HepG2 (cell line): Measurements from ENCODE around the gene ETV2. TPM values are rescaled to one million over a fixed set of nuclear protein-coding genes. Genes with fewer than 3 reads are reported as not detected.

ENCODE experiments used
- ATAC-seq: fragments of 200-7000 bp; cut with Tn5 transposase; 3 replicates; pipeline ENCODE4 v1.9.1; 2020; ENCODE audit warnings: mild to moderate bottlenecking, moderate library complexity
- BruUV-seq: library from RNA; stranded (reverse); fragments of 400-500 nt; replicated peaks from 2 replicates; lab custom pipeline; 2021; lab: Mats Ljungman, UMichigan
- CTCF ChIA-PET: fragments of 300-600 bp; formaldehyde crosslinking; extraction: SDS; loops from one replicate; lab custom pipeline; 2021; ENCODE audit warnings: low total read pairs, inconsistent platforms, low intra/inter-chr PET ratio; lab: Yijun Ruan, JAX
- POLR2A ChIA-PET: fragments of 350-600 bp; sonication (Branson Sonifier 250); formaldehyde crosslinking; loops from one replicate; lab custom pipeline; 2020; ENCODE audit warnings: antibody characterized with exemption, inconsistent platforms; lab: Yijun Ruan, JAX
- DNase-seq: peaks from one replicate; pipeline ENCODE4 v3.0.0-alpha.2; 2015; ENCODE audit warnings: low spot score
- FAIRE-seq: peaks from 3 replicates; lab custom pipeline; 2011; peaks lifted over from hg19 to GRCh38; lab: Jason Lieb, UNC
- H2AFZ ChIP-seq: one replicate; pipeline ENCODE4 v1.6.1; 2011; ENCODE audit warnings: low read length, inconsistent platforms
- H3K27ac ChIP-seq: fragments of 300-600 bp; 3 replicates; pipeline ENCODE4 v1.8.0; 2011; ENCODE audit warnings: mixed run types, mild to moderate bottlenecking, mixed read lengths, low read length, inconsistent platforms; ENCODE audit not compliant: insufficient read depth; ENCODE audit errors: extremely low read length
- H3K27me3 ChIP-seq, 2 experiments: fragments of 200-600 bp in 1 of 2; 2 replicates in 1 of 2; 3 replicates in 1 of 2; pipeline versions ENCODE4 v1.6.0 to v1.8.0; 2011; ENCODE audit warnings: low read length in 2 of 2, mild to moderate bottlenecking in 2 of 2, moderate library complexity in 2 of 2, inconsistent platforms in 1 of 2; ENCODE audit not compliant: insufficient read depth in 2 of 2, control insufficient read depth in 1 of 2
- H3K36me3 ChIP-seq, 2 experiments: fragments of 200-600 bp in 1 of 2; replicated peaks in 1 of 2; 2 replicates in 1 of 2; 3 replicates in 1 of 2; pipeline versions ENCODE4 v1.5.1 to v1.8.0; 2011; ENCODE audit warnings: low read length in 2 of 2, inconsistent platforms in 1 of 2; ENCODE audit not compliant: insufficient read depth in 2 of 2, control insufficient read depth in 1 of 2
- H3K4me1 ChIP-seq: 2 replicates; pipeline ENCODE4 v1.5.1; 2012; ENCODE audit warnings: low read length, inconsistent platforms; ENCODE audit not compliant: insufficient read depth
- H3K4me2 ChIP-seq: 2 replicates; pipeline ENCODE4 v1.6.0; 2011; ENCODE audit warnings: low read depth, low read length, inconsistent platforms
- H3K4me3 ChIP-seq, 3 experiments: fragments of 200-600 bp in 1 of 3; sonication (generic), shearing (Covaris generic) in 1 of 3; replicated peaks in 1 of 3; 2 replicates each; pipeline ENCODE4 v1.5.1; 2011 to 2016; ENCODE audit warnings: low read length in 3 of 3, inconsistent platforms in 2 of 3, low read depth in 2 of 3, mild to moderate bottlenecking in 2 of 3, control low read depth in 1 of 3, mixed read lengths in 1 of 3; ENCODE audit not compliant: insufficient read depth in 1 of 3
- H3K79me2 ChIP-seq: one replicate; pipeline ENCODE4 v1.6.1; 2011; ENCODE audit warnings: low read length, inconsistent platforms; ENCODE audit not compliant: insufficient read depth
- H3K9ac ChIP-seq: 2 replicates; pipeline ENCODE4 v1.6.0; 2011; ENCODE audit warnings: mild to moderate bottlenecking, low read depth, low read length, inconsistent platforms; ENCODE audit not compliant: insufficient read depth
- H3K9me3 ChIP-seq: 2 replicates; pipeline ENCODE4 v1.5.1; 2012; ENCODE audit warnings: mild to moderate bottlenecking, low read length
- H4K20me1 ChIP-seq: 2 replicates; pipeline ENCODE4 v1.6.0; 2011; ENCODE audit warnings: inconsistent platforms, mild to moderate bottlenecking, low read length, moderate library complexity; ENCODE audit not compliant: insufficient read depth
- BHLHE40 ChIP-seq: IDR thresholded peaks from 2 replicates; pipeline ENCODE4 v1.6.1; 2011; ENCODE audit warnings: low read length, improper control_type of control experiment
- CAMTA2 ChIP-seq: sonication (generic); formaldehyde crosslinking; IDR thresholded peaks from 2 replicates; pipeline ENCODE4 v1.4.0; 2020; ENCODE audit warnings: mild to moderate bottlenecking, missing genetic modification reagents, borderline replicate concordance
- KDM5A ChIP-seq: fragments of 200-600 bp; sonication (generic); IDR thresholded peaks from 2 replicates; pipeline ENCODE4 v1.7.0; 2018; ENCODE audit warnings: antibody characterized with exemption, mild to moderate bottlenecking, low read length, borderline replicate concordance
- MEIS2 ChIP-seq: sonication (generic); formaldehyde crosslinking; IDR thresholded peaks from 2 replicates; pipeline ENCODE4 v1.9.0; 2021; ENCODE audit warnings: mild to moderate bottlenecking, missing genetic modification reagents
- PHB2 ChIP-seq: fragments of 450-650 bp; IDR thresholded peaks from 2 replicates; pipeline ENCODE4 v1.6.1; 2018; ENCODE audit not compliant: partially characterized antibody
- RAD51 ChIP-seq: fragments of 450-650 bp; IDR thresholded peaks from 2 replicates; pipeline ENCODE4 v1.6.1; 2016; ENCODE audit warnings: borderline replicate concordance
- SATB2 ChIP-seq: sonication (generic); formaldehyde crosslinking; IDR thresholded peaks from 2 replicates; pipeline ENCODE4 v1.5.0; 2020; ENCODE audit warnings: missing genetic modification reagents
- ZBTB26 ChIP-seq: IDR thresholded peaks from 2 replicates; pipeline ENCODE4 v1.6.1; 2016; ENCODE audit warnings: missing compliant biosample characterization, missing genetic modification reagents, borderline replicate concordance
- ZFAT ChIP-seq: sonication (generic); formaldehyde crosslinking; conservative IDR thresholded peaks from 2 replicates; pipeline ENCODE4 v1.8.1; 2023; ENCODE audit warnings: missing genetic modification reagents, inconsistent platforms
- ZFP41 ChIP-seq: sonication (generic); formaldehyde crosslinking; IDR thresholded peaks from 2 replicates; pipeline ENCODE4 v1.4.0; 2020; ENCODE audit warnings: mild to moderate bottlenecking, missing genetic modification reagents, borderline replicate concordance
- ZMYM2 ChIP-seq: sonication (generic); formaldehyde crosslinking; IDR thresholded peaks from 2 replicates; pipeline ENCODE4 v1.8.0; 2022; ENCODE audit warnings: mild to moderate bottlenecking, missing genetic modification reagents
- ZNF138 ChIP-seq: sonication (generic); formaldehyde crosslinking; IDR thresholded peaks from 2 replicates; pipeline ENCODE4 v1.5.0; 2020; ENCODE audit warnings: mild to moderate bottlenecking, low read depth, missing genetic modification reagents
- ZNF263 ChIP-seq: sonication (generic); formaldehyde crosslinking; IDR thresholded peaks from 2 replicates; pipeline ENCODE4 v1.4.0; 2020; ENCODE audit warnings: missing genetic modification reagents
- ZNF274 ChIP-seq: sonication (generic); formaldehyde crosslinking; IDR thresholded peaks from 2 replicates; pipeline ENCODE4 v1.5.1; 2020; ENCODE audit warnings: mild to moderate bottlenecking, missing genetic modification reagents
- ZNF329 ChIP-seq: sonication (generic); formaldehyde crosslinking; IDR thresholded peaks from 2 replicates; pipeline ENCODE4 v1.9.0; 2021; ENCODE audit warnings: low read depth, mild to moderate bottlenecking, missing genetic modification reagents
- ZNF451 ChIP-seq: sonication (generic); formaldehyde crosslinking; IDR thresholded peaks from 2 replicates; pipeline ENCODE4 v1.5.0; 2020; ENCODE audit warnings: mild to moderate bottlenecking, missing genetic modification reagents
- ZNF724P ChIP-seq: sonication (generic); formaldehyde crosslinking; IDR thresholded peaks from 2 replicates; pipeline ENCODE4 v1.8.0; 2022; ENCODE audit warnings: missing genetic modification reagents, borderline replicate concordance
- ZNF749 ChIP-seq: sonication (generic); formaldehyde crosslinking; IDR thresholded peaks from 2 replicates; pipeline ENCODE4 v1.8.0; 2022; ENCODE audit warnings: mild to moderate bottlenecking, missing genetic modification reagents, moderate library complexity, borderline replicate concordance
- ZNF775 ChIP-seq: sonication (generic); formaldehyde crosslinking; IDR thresholded peaks from 2 replicates; pipeline ENCODE4 v1.4.0; 2020; ENCODE audit warnings: missing genetic modification reagents, mild to moderate bottlenecking, moderate library complexity, borderline replicate concordance
- WGBS: methylation state at CpG from one replicate; pipeline ENCODE4 v1.1.6; 2017; ENCODE audit warnings: low lambda C conversion rate; 5-methylcytosine and 5-hydroxymethylcytosine counted together
- in situ Hi-C: cut with HindIII; loops from 2 replicates; pipeline ENCODE4 v1.10.0; 2017; ENCODE audit warnings: low pct_unique_long_range_greater_than_20kb; ENCODE audit not compliant: extremely low pct_ligation_motif_present
- intact Hi-C: fragments of 100-400 bp; cut with micrococcal nuclease; formaldehyde crosslinking; loops from one replicate; pipeline ENCODE4 v1.10.0; 2022; ENCODE audit not compliant: unreplicated experiment
- polyA plus RNA-seq, 8 experiments: library from polyadenylated mRNA; depleted of rRNA in 3 of 8; stranded (reverse) in 7 of 8; unstranded in 1 of 8; fragments of >200 nt; fragmentation: Illumina TruSeq in 4 of 8; extraction: Trizol in 4 of 8; gene quantifications; 2 replicates each; pipeline versions ENCODE4 v1.2.1 to v1.2.3, GENCODE V29; 2011 to 2016; ENCODE audit warnings: low read depth in 4 of 8, missing spikeins in 1 of 8, mixed read lengths in 1 of 8; ENCODE audit not compliant: insufficient read depth in 1 of 8
- total RNA-seq, 5 experiments: library from RNA; depleted of rRNA; stranded (reverse); fragments of >200 nt; fragmentation: Illumina TruSeq; extraction: Trizol; gene quantifications; 2 replicates each; pipeline ENCODE4 v1.2.3, GENCODE V29; 2016; ENCODE audit warnings: low read depth in 1 of 5

ETV2 gene
- total and polyA plus RNA-seq, 2 of the 13 experiments (the other 11 are each of a cell fraction or from before 2014, with no cell fraction given) = 0.07 to 0.20 TPM

- WGBS = 67% methylated on average over 11 of the region's 15 CpGs
- no peak for DNase-seq
- in situ Hi-C loops = loop anchor here (5.0 kb wide), 1 partner anchor 96 kb away; the partner anchor contains the start of gene TMEM147
Observed at GRCh38 chr19:35642798-35643254, 1.3 kb downstream of the ETV2 start.

More at GRCh38 chr19:35642798-35643254, 1.3 kb downstream of the ETV2 start:
- BruUV-seq = no TSS peak
- intact Hi-C loops = loop anchor here (10.0 kb wide), 1 partner anchor 88 kb away; no protein-coding TSS in a partner anchor
- ChIA-PET CTCF (interaction anchor here (1.4 kb wide), 1 partner anchor 75 kb away, joined by 4 read pairs; the partner anchor contains the start of gene KMT2B), POLR2A (interaction anchor here (1.0 to 4.8 kb wide), 9 partner anchors 10 to 237 kb away, joined by 3 to 44 read pairs (median 4); partner anchors contain the start of genes PSENEN, RBM42 and U2AF1L4)
- peak overlapping the region; percentile 79 for H3K27ac ChIP-seq
- FAIRE-seq = no peak
- H3K4me3 ChIP-seq = peak overlapping the region; percentile 66 to 81 (median 70); a peak in 5 of 6 replicates
- H2AFZ ChIP-seq = no peak overlapping the region
- H3K4me1 ChIP-seq = peaks cover 53% of the 10 kb centered on the region
- no peak for ATAC-seq
- no peaks in the 10 kb centered on the region for H3K9me3 ChIP-seq
- H3K4me2 ChIP-seq = peak overlapping the region; percentile 97
- H3K36me3 ChIP-seq = peaks cover 0 to 2% of the 10 kb centered on the region in 2 experiments; a peak in 1 of 5 replicates
- H3K9ac ChIP-seq = peak overlapping the region; percentile 75
- no peaks in the 10 kb centered on the region for H4K20me1 ChIP-seq
- TF ChIP-seq BHLHE40 (no peak), ZNF749 (no peak), KDM5A (no peak), ZFAT (CRISPR knock-in tag) (no peak), MEIS2 (CRISPR knock-in tag) (no peak), ZNF451 (CRISPR knock-in tag) (no peak), CAMTA2 (CRISPR knock-in tag) (no peak), ZMYM2 (CRISPR knock-in tag) (no peak), ZNF329 (CRISPR knock-in tag) (peak; percentile 11; the same call in 1 of the 2 replicates), ZFP41 (CRISPR knock-in tag) (0 out of 2 replicates have a peak, but pooled peaks have one; percentile 30), ZNF263 (CRISPR knock-in tag) (peak; percentile 46), RAD51 (no peak), PHB2 (no peak), ZBTB26 (CRISPR knock-in tag) (no peak), ZNF724P (CRISPR knock-in tag) (no peak), ZNF138 (CRISPR knock-in tag) (no peak), ZNF775 (CRISPR knock-in tag) (no peak), ZNF274 (CRISPR knock-in tag) (no peak), SATB2 (CRISPR knock-in tag) (no peak)
- H3K79me2 ChIP-seq = no peaks in the 10 kb centered on the region
- no peaks in the 10 kb centered on the region for H3K27me3 ChIP-seq
